ENCODE results near the gene EBF3.

The EBF3 gene

DNA sequence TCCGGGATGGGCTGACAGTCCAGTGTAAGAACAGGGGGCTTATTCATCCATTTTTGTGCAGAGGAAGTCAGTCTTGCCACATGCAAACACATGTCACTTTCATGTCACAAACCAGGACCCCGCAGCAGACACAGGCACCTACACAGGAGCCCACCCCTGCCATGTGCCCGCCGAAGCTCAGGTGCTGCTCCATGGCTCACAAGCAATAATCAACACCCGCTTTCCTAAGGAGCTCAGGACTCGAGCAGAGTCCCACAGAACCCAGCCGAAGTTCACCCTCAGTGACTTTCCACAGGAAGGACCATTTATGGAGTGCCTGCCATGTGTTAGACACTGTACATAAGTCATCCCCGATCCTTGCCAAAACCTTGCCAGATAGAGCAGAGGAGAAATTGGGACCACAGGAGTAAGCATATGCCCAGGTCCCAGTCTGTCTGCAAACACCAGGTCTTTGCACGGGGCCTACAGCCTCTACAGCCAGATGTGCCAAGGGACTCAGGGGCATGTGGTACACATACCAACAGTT lies 99.4 kb downstream of the EBF3 start:
- H3K9ac ChIP-seq (ENCODE audit: low read length): no peak overlapping the region
- no peak overlapping the region for H3K4me3 ChIP-seq (ENCODE audit: low read length)
- no peaks in the 10 kb centered on the region for H3K4me1 ChIP-seq (ENCODE audit: low read length)
- no peak overlapping the region for H3K27ac ChIP-seq (ENCODE audit: low read length)
- TF ChIP-seq, protein P1, sequence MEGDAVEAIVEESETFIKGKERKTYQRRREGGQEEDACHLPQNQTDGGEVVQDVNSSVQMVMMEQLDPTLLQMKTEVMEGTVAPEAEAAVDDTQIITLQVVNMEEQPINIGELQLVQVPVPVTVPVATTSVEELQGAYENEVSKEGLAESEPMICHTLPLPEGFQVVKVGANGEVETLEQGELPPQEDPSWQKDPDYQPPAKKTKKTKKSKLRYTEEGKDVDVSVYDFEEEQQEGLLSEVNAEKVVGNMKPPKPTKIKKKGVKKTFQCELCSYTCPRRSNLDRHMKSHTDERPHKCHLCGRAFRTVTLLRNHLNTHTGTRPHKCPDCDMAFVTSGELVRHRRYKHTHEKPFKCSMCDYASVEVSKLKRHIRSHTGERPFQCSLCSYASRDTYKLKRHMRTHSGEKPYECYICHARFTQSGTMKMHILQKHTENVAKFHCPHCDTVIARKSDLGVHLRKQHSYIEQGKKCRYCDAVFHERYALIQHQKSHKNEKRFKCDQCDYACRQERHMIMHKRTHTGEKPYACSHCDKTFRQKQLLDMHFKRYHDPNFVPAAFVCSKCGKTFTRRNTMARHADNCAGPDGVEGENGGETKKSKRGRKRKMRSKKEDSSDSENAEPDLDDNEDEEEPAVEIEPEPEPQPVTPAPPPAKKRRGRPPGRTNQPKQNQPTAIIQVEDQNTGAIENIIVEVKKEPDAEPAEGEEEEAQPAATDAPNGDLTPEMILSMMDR (IDR thresholded peaks at IDR 0.05; ENCODE audit: low read depth, low read length): no peak
- TF ChIP-seq EZH2phosphoT487 (IDR thresholded peaks at IDR 0.05; ENCODE audit: low read depth): no peak
- H3K4me2 ChIP-seq (ENCODE audit: low read length): no peak overlapping the region
- H3K27me3 ChIP-seq (ENCODE audit: low read depth, low read length): no peaks in the 10 kb centered on the region
- no peaks in the 10 kb centered on the region for H3K36me3 ChIP-seq (replicated peaks; ENCODE audit: low read depth, low read length)
- H3K9me3 ChIP-seq (ENCODE audit: insufficient read depth, low read length): no peaks in the 10 kb centered on the region
- H2AFZ ChIP-seq (ENCODE audit: low read depth, low read length): no peak overlapping the region
- H4K20me1 ChIP-seq (ENCODE audit: insufficient read depth, low read length): no peaks in the 10 kb centered on the region
- H3K79me2 ChIP-seq (ENCODE audit: low read length): no peaks in the 10 kb centered on the region

DNA sequence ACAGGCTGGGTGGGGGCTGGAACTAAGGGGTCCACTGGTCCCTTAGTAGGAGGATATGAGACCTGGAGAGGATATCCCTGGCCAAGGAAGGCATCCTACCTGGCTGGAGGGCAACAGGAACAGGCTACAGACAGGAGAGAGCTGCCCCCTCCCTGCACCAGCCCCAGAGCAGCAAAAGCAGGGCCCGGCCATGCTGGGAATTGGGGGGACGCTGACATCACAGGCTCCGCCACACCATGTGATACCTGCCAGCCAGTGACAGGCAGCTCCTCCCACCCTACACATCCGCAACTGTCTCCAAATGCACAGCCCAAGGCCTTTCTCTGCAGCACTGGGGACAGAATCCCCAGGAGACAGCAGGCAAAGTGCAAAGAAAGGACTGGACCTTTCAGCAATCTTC lies 100.0 kb downstream of the EBF3 start:
- Histone ChIP-seq H3K4me2 (ENCODE audit: low read length) (no peak overlapping the region), H3K4me1 (ENCODE audit: low read length) (no peaks in the 10 kb centered on the region), H4K20me1 (ENCODE audit: insufficient read depth, low read length) (no peaks in the 10 kb centered on the region), H3K36me3 (replicated peaks; ENCODE audit: low read depth, low read length) (no peaks in the 10 kb centered on the region), H3K4me3 (ENCODE audit: low read length) (no peak overlapping the region), H3K27ac (ENCODE audit: low read length) (no peak overlapping the region), H2AFZ (ENCODE audit: low read depth, low read length) (no peak overlapping the region), H3K9ac (ENCODE audit: low read length) (no peak overlapping the region), H3K9me3 (ENCODE audit: insufficient read depth, low read length) (no peaks in the 10 kb centered on the region), H3K79me2 (ENCODE audit: low read length) (no peaks in the 10 kb centered on the region), H3K27me3 (ENCODE audit: low read depth, low read length) (no peaks in the 10 kb centered on the region)
- TF ChIP-seq EZH2phosphoT487 (IDR thresholded peaks at IDR 0.05; ENCODE audit: low read depth): no peak
- TF ChIP-seq, protein P1 (IDR thresholded peaks at IDR 0.05; ENCODE audit: low read depth, low read length): no peak

GRCh38 chr10:129863201-129863663 lies 100.8 kb downstream of the EBF3 start:
- no peak overlapping the region for H3K4me3 ChIP-seq (ENCODE audit: low read length)
- H3K9me3 ChIP-seq (ENCODE audit: insufficient read depth, low read length): no peaks in the 10 kb centered on the region
- TF ChIP-seq EZH2phosphoT487 (IDR thresholded peaks at IDR 0.05; ENCODE audit: low read depth): no peak
- TF ChIP-seq, protein P1 (IDR thresholded peaks at IDR 0.05; ENCODE audit: low read depth, low read length): no peak

GRCh38 chr10:129861776-129862531 lies 102.1 kb downstream of the EBF3 start:
- no peaks in the 10 kb centered on the region for H3K9me3 ChIP-seq (ENCODE audit: insufficient read depth, low read length)
- no peak overlapping the region for H3K4me3 ChIP-seq (ENCODE audit: low read length)
- H2AFZ ChIP-seq (ENCODE audit: low read depth, low read length): no peak overlapping the region
- no peaks in the 10 kb centered on the region for H4K20me1 ChIP-seq (ENCODE audit: insufficient read depth, low read length)
- H3K9ac ChIP-seq (ENCODE audit: low read length): no peak overlapping the region
- no peak overlapping the region for H3K27ac ChIP-seq (ENCODE audit: low read length)
- TF ChIP-seq, protein P1 (IDR thresholded peaks at IDR 0.05; ENCODE audit: low read depth, low read length): no peak
- no peak for TF ChIP-seq EZH2phosphoT487 (IDR thresholded peaks at IDR 0.05; ENCODE audit: low read depth)
- no peaks in the 10 kb centered on the region for H3K27me3 ChIP-seq (ENCODE audit: low read depth, low read length)
- H3K79me2 ChIP-seq (ENCODE audit: low read length): no peaks in the 10 kb centered on the region
- no peak overlapping the region for H3K4me2 ChIP-seq (ENCODE audit: low read length)
- no peaks in the 10 kb centered on the region for H3K4me1 ChIP-seq (ENCODE audit: low read length)
- no peaks in the 10 kb centered on the region for H3K36me3 ChIP-seq (replicated peaks; ENCODE audit: low read depth, low read length)

More at GRCh38 chr10:129863201-129863663, 100.8 kb downstream of the EBF3 start:
- Histone ChIP-seq H3K9ac (ENCODE audit: low read length) (no peak overlapping the region), H3K27me3 (ENCODE audit: low read depth, low read length) (no peaks in the 10 kb centered on the region), H3K4me1 (ENCODE audit: low read length) (no peaks in the 10 kb centered on the region), H3K4me2 (ENCODE audit: low read length) (no peak overlapping the region), H3K79me2 (ENCODE audit: low read length) (no peaks in the 10 kb centered on the region), H4K20me1 (ENCODE audit: insufficient read depth, low read length) (no peaks in the 10 kb centered on the region), H3K27ac (ENCODE audit: low read length) (no peak overlapping the region), H2AFZ (ENCODE audit: low read depth, low read length) (no peak overlapping the region), H3K36me3 (replicated peaks; ENCODE audit: low read depth, low read length) (no peaks in the 10 kb centered on the region)
